H1 (cell line): ENCODE measurements around the gene SH3YL1. TPM values are rescaled to one million over a fixed set of nuclear protein-coding genes. Genes with fewer than 3 reads are reported as not detected.

Experiments
- BCL11A ChIP-seq, 2 experiments: IDR thresholded peaks; one replicate each; pipeline ENCODE4 v1.6.1; 2011; ENCODE audit warnings: low read depth in 2 of 2, low read length in 2 of 2, mild to moderate bottlenecking in 2 of 2
- KDM1A ChIP-seq: fragments of 200-600, 300-600 bp; sonication (generic); IDR thresholded peaks from 2 replicates; pipeline ENCODE4 v1.7.1; 2016; ENCODE audit warnings: mild to moderate bottlenecking, low read length, borderline replicate concordance
- MAFK ChIP-seq: IDR thresholded peaks from 2 replicates; pipeline ENCODE4 v1.6.1; 2012; ENCODE audit warnings: low read depth, mild to moderate bottlenecking, improper control_type of control experiment, low read length
- RFX5 ChIP-seq: IDR thresholded peaks from 2 replicates; pipeline ENCODE4 v1.6.1; 2011; ENCODE audit warnings: low read depth, low read length, improper control_type of control experiment, borderline replicate concordance
- SP2 ChIP-seq: IDR thresholded peaks from 2 replicates; pipeline ENCODE4 v1.6.1; 2012; ENCODE audit warnings: mild to moderate bottlenecking, low read length, inconsistent platforms
- SRF ChIP-seq: IDR thresholded peaks from 2 replicates; pipeline ENCODE4 v1.6.1; 2011; ENCODE audit warnings: mild to moderate bottlenecking, low read depth, low read length, moderate library complexity
- SUZ12 ChIP-seq: fragments of 200-600 bp; sonication (generic); IDR thresholded peaks from 2 replicates; pipeline ENCODE4 v1.6.1; 2012; ENCODE audit warnings: mild to moderate bottlenecking, inconsistent platforms, low read length, moderate library complexity, mixed read lengths
- polyA plus RNA-seq, 7 experiments: library from polyadenylated mRNA; depleted of rRNA in 3 of 7; stranded (reverse) in 5 of 7; unstranded in 2 of 7; fragments of >200 nt in 5 of 7; fragments of 200-250 nt in 2 of 7; gene quantifications; 1 replicate in 5 of 7; 2 replicates in 1 of 7; 4 replicates in 1 of 7; pipeline versions ENCODE4 v1.2.1 to v1.2.3, GENCODE V29; 2011 to 2013; ENCODE audit warnings: missing spikeins in 2 of 7, mixed read lengths in 2 of 7
- total RNA-seq: library from RNA; stranded (reverse); fragmentation: NEBNext Ultra II Directional; extraction: Animal tissue kit (Norgen Biotek cat#: 25700); gene quantifications from 2 replicates; pipeline ENCODE4 v1.2.1, GENCODE V29; 2021

Gene SH3YL1
- total and polyA plus RNA-seq, 2 of the 8 experiments (the other 6 are each of a cell fraction or from before 2014, with no cell fraction given), result 13.6 to 37.2 TPM

DNA sequence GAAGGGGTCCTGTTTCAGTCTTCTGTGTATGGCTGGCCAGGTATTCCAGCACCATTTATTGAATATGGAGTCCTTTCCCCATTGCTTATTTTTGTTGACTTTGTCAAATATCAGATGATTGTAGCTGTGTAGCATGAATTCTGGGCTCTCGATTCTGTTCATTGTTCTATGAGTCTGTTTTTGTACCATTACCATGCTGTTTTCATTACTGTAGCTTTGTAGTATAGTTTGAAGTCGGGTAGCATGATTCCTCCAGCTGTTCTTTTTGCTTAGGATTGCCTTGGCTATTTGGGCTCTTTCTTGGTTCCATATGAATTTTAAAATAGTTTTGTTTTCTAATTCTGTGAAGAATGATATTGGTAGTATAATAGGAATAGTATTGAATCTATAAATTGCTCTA, 6.0 kb downstream of the SH3YL1 start (continued):
- TF ChIP-seq SP2, result no peak
- TF ChIP-seq SRF, result no peak
- no peak for TF ChIP-seq RFX5
- no peak for TF ChIP-seq BCL11A (IDR thresholded peaks at IDR 0.05; ENCODE audit: low read depth in 2 of 2, low read length in 2 of 2)
- TF ChIP-seq SUZ12, result no peak
- TF ChIP-seq MAFK, result no peak
- no peak for TF ChIP-seq KDM1A
